Measurements from ENCODE around the gene NR5A1. TPM values are rescaled to one million over a fixed set of nuclear protein-coding genes. Genes with fewer than 3 reads are reported as not detected.

The NR5A1 gene
- total RNA-seq, 1 experiment from 2014 or later = 0.09 TPM

- TF ChIP-seq CTCF (IDR thresholded peaks at IDR 0.05; ENCODE audit: insufficient read depth in 1 of 2, low read depth in 1 of 2, low read length in 1 of 2, severe bottlenecking in 1 of 2, unreplicated experiment in 1 of 2) = no peak
- Histone ChIP-seq H3K27me3 (replicated peaks; ENCODE audit: control insufficient read depth, insufficient read depth, low read length) (no peaks in the 10 kb centered on the region), H3K9me3 (no peaks in the 10 kb centered on the region), H3K4me1 (peaks cover 6% of the 10 kb centered on the region), H3K36me3 (ENCODE audit: control insufficient read depth, insufficient read depth, low read length) (no peaks in the 10 kb centered on the region), H3K4me3 (ENCODE audit: low read depth, low read length) (no peak within 1 kb of the TSS)
- no peaks in the 10 kb centered on the region for H3K4me1 Mint-ChIP-seq (ENCODE audit: low read depth, unreplicated experiment)
- DNase-seq = no peak
- intact Hi-C loops (cut with micrococcal nuclease; ENCODE audit: unreplicated experiment) = no loop called here
- no peaks in the 10 kb centered on the region for H3K27me3 Mint-ChIP-seq (ENCODE audit: insufficient read depth, unreplicated experiment)
- no peak within 1 kb of the TSS for H3K27ac Mint-ChIP-seq (ENCODE audit: unreplicated experiment)
- no peak within 1 kb of the TSS for H3K4me3 Mint-ChIP-seq (ENCODE audit: unreplicated experiment)
- CTCF ChIA-PET = no interaction called here
- no TSS peak for BruUV-seq (replicated peaks)
- H3K9me3 Mint-ChIP-seq (ENCODE audit: unreplicated experiment) = no peaks in the 10 kb centered on the region
- no peaks in the 10 kb centered on the region for H3K36me3 Mint-ChIP-seq (ENCODE audit: insufficient read depth, unreplicated experiment)
- POLR2A ChIA-PET = no interaction called here
Observed at GRCh38 chr9:124450241-124450924, 56.8 kb downstream of the NR5A1 start, which contains the start of gene ADGRD2. ADGRD2 (plus strand) TSS chr9:124450451; CDS start chr9:124451667, 1,216 bp downstream.

GRCh38 chr9:124449381-124450151 lies 57.6 kb downstream of the NR5A1 start:
- Mint-ChIP-seq H3K27me3 (ENCODE audit: insufficient read depth, unreplicated experiment) (no peaks in the 10 kb centered on the region), H3K36me3 (ENCODE audit: insufficient read depth, unreplicated experiment) (no peaks in the 10 kb centered on the region), H3K4me3 (ENCODE audit: unreplicated experiment) (no peak overlapping the region), H3K4me1 (ENCODE audit: low read depth, unreplicated experiment) (no peaks in the 10 kb centered on the region), H3K9me3 (ENCODE audit: unreplicated experiment) (no peaks in the 10 kb centered on the region), H3K27ac (ENCODE audit: unreplicated experiment) (no peak overlapping the region)
- no peak for TF ChIP-seq CTCF (IDR thresholded peaks at IDR 0.05; ENCODE audit: insufficient read depth in 1 of 2, low read depth in 1 of 2, low read length in 1 of 2, severe bottlenecking in 1 of 2, unreplicated experiment in 1 of 2)
- Histone ChIP-seq H3K9me3 (no peaks in the 10 kb centered on the region), H3K27me3 (replicated peaks; ENCODE audit: control insufficient read depth, insufficient read depth, low read length) (no peaks in the 10 kb centered on the region), H3K36me3 (ENCODE audit: control insufficient read depth, insufficient read depth, low read length) (no peaks in the 10 kb centered on the region), H3K4me1 (peaks cover 6% of the 10 kb centered on the region), H3K4me3 (ENCODE audit: low read depth, low read length) (no peak overlapping the region)
- intact Hi-C loops (cut with micrococcal nuclease; ENCODE audit: unreplicated experiment) = no loop called here
- POLR2A ChIA-PET = no interaction called here
- DNase-seq = no peak
- BruUV-seq (replicated peaks) = no TSS peak
- CTCF ChIA-PET = no interaction called here

DNA sequence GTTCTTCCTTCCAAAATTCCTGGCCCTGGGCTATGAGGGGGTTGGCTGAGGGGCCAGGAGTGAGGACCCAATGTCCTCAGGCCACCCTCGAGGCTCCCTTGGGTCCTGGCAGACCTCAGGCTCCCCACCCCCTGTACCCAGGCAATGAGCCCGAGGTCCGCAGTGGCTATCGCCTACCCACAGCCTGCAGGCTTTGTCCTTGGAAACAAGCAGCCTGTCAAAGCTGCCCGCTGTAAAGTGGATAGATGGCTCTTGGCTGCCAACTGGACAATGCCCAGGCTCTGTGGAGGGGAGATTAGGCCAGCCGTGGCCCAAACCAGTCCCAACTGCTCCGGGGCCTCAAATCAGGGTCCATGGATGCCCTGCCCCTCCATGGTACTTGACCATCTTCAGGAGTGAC lies 59.2 kb downstream of the NR5A1 start:
- Mint-ChIP-seq H3K27ac (ENCODE audit: unreplicated experiment) (no peak overlapping the region), H3K36me3 (ENCODE audit: insufficient read depth, unreplicated experiment) (no peaks in the 10 kb centered on the region), H3K4me3 (ENCODE audit: unreplicated experiment) (no peak overlapping the region), H3K4me1 (ENCODE audit: low read depth, unreplicated experiment) (no peaks in the 10 kb centered on the region), H3K9me3 (ENCODE audit: unreplicated experiment) (no peaks in the 10 kb centered on the region), H3K27me3 (ENCODE audit: insufficient read depth, unreplicated experiment) (no peaks in the 10 kb centered on the region)
- intact Hi-C loops (cut with micrococcal nuclease; ENCODE audit: unreplicated experiment) = no loop called here
- no peaks in the 10 kb centered on the region for H3K27me3 ChIP-seq (replicated peaks; ENCODE audit: control insufficient read depth, insufficient read depth, low read length)
- H3K36me3 ChIP-seq (ENCODE audit: control insufficient read depth, insufficient read depth, low read length) = no peaks in the 10 kb centered on the region
- ChIA-PET POLR2A (no interaction called here), CTCF (no interaction called here)
- BruUV-seq (replicated peaks) = no TSS peak
- no peaks in the 10 kb centered on the region for H3K9me3 ChIP-seq
- DNase-seq = no peak
- no peak overlapping the region for H3K4me3 ChIP-seq (ENCODE audit: low read depth, low read length)
- peaks cover 4% of the 10 kb centered on the region for H3K4me1 ChIP-seq
- TF ChIP-seq CTCF (IDR thresholded peaks at IDR 0.05; ENCODE audit: insufficient read depth in 1 of 2, low read depth in 1 of 2, low read length in 1 of 2, severe bottlenecking in 1 of 2, unreplicated experiment in 1 of 2) = no peak

Measured in Caco-2 (cell line).